ENCODE measurements around the gene MMP20.
A peak's percentile ranks its signal among the peaks of the same experiment; 100 is the strongest.

MMP20 gene

DNA sequence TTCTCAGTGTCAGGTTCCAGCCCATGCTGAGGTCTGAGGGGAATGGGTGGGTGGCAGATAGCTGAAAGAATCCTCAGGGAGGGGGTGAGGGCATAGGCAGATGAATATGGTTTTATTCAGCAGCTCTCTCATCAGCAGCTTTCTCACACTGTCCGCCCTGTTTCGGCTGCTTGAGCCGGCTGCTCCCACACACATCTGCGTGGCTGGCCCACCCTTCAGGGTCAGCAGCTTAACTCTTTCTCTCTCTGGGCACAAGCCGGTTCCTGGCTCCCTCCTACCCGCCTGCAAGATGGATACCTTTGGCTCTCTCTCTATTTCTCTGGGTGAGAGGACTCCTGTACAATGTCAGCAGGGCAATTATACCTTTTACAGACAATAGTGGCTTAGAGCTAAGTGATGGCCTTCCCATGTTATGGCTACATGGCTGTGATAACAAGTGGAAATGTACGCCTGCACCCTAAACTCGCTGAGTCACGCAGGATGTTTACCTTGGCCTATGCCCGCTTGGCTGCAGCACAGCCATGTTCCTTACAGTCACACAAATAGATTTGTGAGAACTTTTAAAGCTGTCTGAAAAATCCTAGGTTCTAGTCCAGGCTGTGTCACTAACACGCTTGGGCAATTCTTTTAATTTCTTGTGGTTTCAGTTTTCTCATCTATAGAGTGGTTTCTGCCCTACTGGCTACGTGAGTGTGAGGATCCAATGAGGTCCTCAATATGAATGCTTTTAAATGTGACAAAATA lies 4.1 kb downstream of the MMP20 start:
- no peaks in the 10 kb centered on the region for H3K27me3 ChIP-seq (ENCODE audit: control insufficient read depth, insufficient read depth, low read length)

GRCh38 chr11:102620179-102620578 lies 5.0 kb downstream of the MMP20 start:
- no peak overlapping the region for H3K4me3 ChIP-seq (ENCODE audit: low read length)
- H3K9me3 ChIP-seq (ENCODE audit: control insufficient read depth, low read depth, low read length), result no peaks in the 10 kb centered on the region
- H3K4me1 ChIP-seq (ENCODE audit: control insufficient read depth, low read depth, low read length), result no peaks in the 10 kb centered on the region
- H3K27ac ChIP-seq (ENCODE audit: low read length), result no peak overlapping the region
- H3K36me3 ChIP-seq (ENCODE audit: control insufficient read depth, low read depth, low read length), result no peaks in the 10 kb centered on the region
- H3K9ac ChIP-seq (ENCODE audit: low read length), result no peak overlapping the region
- H3K27me3 ChIP-seq (ENCODE audit: control insufficient read depth, insufficient read depth, low read length), result no peaks in the 10 kb centered on the region

More for the DNA sequence above, 4.1 kb downstream of the MMP20 start:
- H3K9ac ChIP-seq (ENCODE audit: low read length), result no peak overlapping the region
- no peak overlapping the region for H3K27ac ChIP-seq (ENCODE audit: low read length)
- no peak overlapping the region for H3K4me3 ChIP-seq (ENCODE audit: low read length)
- H3K36me3 ChIP-seq (ENCODE audit: control insufficient read depth, low read depth, low read length), result no peaks in the 10 kb centered on the region
- H3K9me3 ChIP-seq (ENCODE audit: control insufficient read depth, low read depth, low read length), result no peaks in the 10 kb centered on the region
- no peaks in the 10 kb centered on the region for H3K4me1 ChIP-seq (ENCODE audit: control insufficient read depth, low read depth, low read length)

DNA sequence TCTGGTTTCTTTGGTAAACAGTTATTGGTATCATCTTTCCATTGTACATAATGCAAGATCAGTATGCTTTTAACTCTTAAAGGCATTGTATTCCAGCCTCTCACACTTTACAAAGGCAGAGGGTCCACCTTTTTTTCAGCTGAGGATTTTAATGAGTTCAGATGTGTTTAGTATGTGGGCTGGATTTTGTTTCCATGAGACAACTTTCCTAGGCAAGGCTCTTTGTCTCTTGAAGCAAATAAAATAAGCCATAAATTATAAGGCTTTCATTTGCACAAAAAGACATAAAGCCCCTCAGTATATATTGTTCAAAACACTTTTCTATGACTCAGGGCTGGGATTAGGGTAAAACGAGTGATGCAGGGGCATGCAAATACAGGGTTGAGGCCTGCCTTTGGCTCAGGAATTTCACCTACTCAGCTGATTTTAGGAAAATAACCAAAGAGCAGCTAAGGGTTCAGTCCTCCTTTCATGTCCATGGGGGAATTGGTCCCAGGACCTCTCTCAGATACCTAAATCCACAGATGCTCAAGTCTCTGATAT lies 7.6 kb downstream of the MMP20 start:
- no peaks in the 10 kb centered on the region for H3K9me3 ChIP-seq (ENCODE audit: control insufficient read depth, low read depth, low read length)
- H3K4me1 ChIP-seq (ENCODE audit: control insufficient read depth, low read depth, low read length), result peaks cover 17% of the 10 kb centered on the region

GRCh38 chr11:102615894-102616432 lies 9.2 kb downstream of the MMP20 start:
- H3K9me3 ChIP-seq (ENCODE audit: control insufficient read depth, low read depth, low read length), result no peaks in the 10 kb centered on the region
- no peak overlapping the region for H3K9ac ChIP-seq (ENCODE audit: low read length)
- no peak overlapping the region for H3K4me3 ChIP-seq (ENCODE audit: low read length)
- H3K4me1 ChIP-seq (ENCODE audit: control insufficient read depth, low read depth, low read length), result peaks cover 17% of the 10 kb centered on the region
- H3K27ac ChIP-seq (ENCODE audit: low read length), result no peak overlapping the region
- no peaks in the 10 kb centered on the region for H3K27me3 ChIP-seq (ENCODE audit: control insufficient read depth, insufficient read depth, low read length)
- no peaks in the 10 kb centered on the region for H3K36me3 ChIP-seq (ENCODE audit: control insufficient read depth, low read depth, low read length)

More for the DNA sequence above, 7.6 kb downstream of the MMP20 start:
- no peaks in the 10 kb centered on the region for H3K27me3 ChIP-seq (ENCODE audit: control insufficient read depth, insufficient read depth, low read length)
- no peak overlapping the region for H3K27ac ChIP-seq (ENCODE audit: low read length)
- H3K4me3 ChIP-seq (ENCODE audit: low read length), result no peak overlapping the region
- no peak overlapping the region for H3K9ac ChIP-seq (ENCODE audit: low read length)
- no peaks in the 10 kb centered on the region for H3K36me3 ChIP-seq (ENCODE audit: control insufficient read depth, low read depth, low read length)

GRCh38 chr11:102615077-102615893 lies 9.8 kb downstream of the MMP20 start:
- no peak overlapping the region for H3K9ac ChIP-seq (ENCODE audit: low read length)
- no peaks in the 10 kb centered on the region for H3K36me3 ChIP-seq (ENCODE audit: control insufficient read depth, low read depth, low read length)
- no peak overlapping the region for H3K4me3 ChIP-seq (ENCODE audit: low read length)
- no peaks in the 10 kb centered on the region for H3K27me3 ChIP-seq (ENCODE audit: control insufficient read depth, insufficient read depth, low read length)
- no peaks in the 10 kb centered on the region for H3K9me3 ChIP-seq (ENCODE audit: control insufficient read depth, low read depth, low read length)
- peaks cover 17% of the 10 kb centered on the region for H3K4me1 ChIP-seq (ENCODE audit: control insufficient read depth, low read depth, low read length)
- H3K27ac ChIP-seq (ENCODE audit: low read length), result no peak overlapping the region

DNA sequence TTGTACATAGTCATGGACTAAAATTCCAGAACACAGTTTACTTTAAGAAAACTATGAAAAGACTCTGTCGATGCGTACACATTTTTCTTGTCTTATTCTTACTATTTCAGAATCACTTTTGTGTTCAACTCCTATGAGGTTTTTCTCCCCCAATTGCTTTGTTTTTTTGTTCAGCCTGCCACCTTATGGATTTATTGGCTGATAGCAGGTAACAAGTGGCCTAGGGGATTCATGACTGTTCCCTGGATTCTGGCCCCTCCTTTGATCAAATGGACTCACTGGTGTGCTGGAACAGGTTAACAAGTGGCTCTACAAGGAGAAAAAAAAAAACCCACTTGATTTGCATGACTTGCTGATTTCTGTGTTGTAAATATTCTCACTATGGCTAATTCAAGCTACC lies 10.6 kb downstream of the MMP20 start:
- H3K36me3 ChIP-seq (ENCODE audit: control insufficient read depth, low read depth, low read length), result no peaks in the 10 kb centered on the region
- peaks cover 17% of the 10 kb centered on the region for H3K4me1 ChIP-seq (ENCODE audit: control insufficient read depth, low read depth, low read length)
- H3K4me3 ChIP-seq (ENCODE audit: low read length), result no peak overlapping the region
- no peaks in the 10 kb centered on the region for H3K9me3 ChIP-seq (ENCODE audit: control insufficient read depth, low read depth, low read length)
- no peak overlapping the region for H3K27ac ChIP-seq (ENCODE audit: low read length)
- H3K9ac ChIP-seq (ENCODE audit: low read length), result no peak overlapping the region
- H3K27me3 ChIP-seq (ENCODE audit: control insufficient read depth, insufficient read depth, low read length), result no peaks in the 10 kb centered on the region

- H3K4me3 ChIP-seq (ENCODE audit: low read length), result no peak overlapping the region
Measured at GRCh38 chr11:102614031-102614430, 11.1 kb downstream of the MMP20 start.

DNA sequence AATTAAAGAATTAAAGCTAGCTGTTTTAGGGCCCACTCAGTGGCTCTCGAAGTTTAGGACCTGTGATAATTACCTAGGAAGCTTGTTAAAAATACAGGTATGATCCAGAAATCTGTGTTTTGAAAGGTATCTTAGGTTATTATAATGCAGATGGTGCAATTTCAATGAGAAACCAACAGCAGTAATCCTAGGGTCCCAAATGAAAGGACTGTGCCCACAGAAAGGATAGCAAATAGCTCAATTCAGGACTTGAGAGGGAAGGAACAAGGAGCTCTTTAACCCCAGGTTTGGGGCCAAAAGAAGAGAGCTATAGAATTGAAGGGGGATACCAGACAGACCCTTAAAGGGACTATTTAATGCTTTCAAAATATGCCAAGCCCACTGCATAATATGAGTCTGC lies 11.7 kb downstream of the MMP20 start:
- Histone ChIP-seq H3K27ac (ENCODE audit: low read length) (peak overlapping the region; percentile 88), H3K4me1 (ENCODE audit: control insufficient read depth, low read depth, low read length) (peaks cover 17% of the 10 kb centered on the region), H3K27me3 (ENCODE audit: control insufficient read depth, insufficient read depth, low read length) (no peaks in the 10 kb centered on the region), H3K9ac (ENCODE audit: low read length) (peak overlapping the region; percentile 60), H3K9me3 (ENCODE audit: control insufficient read depth, low read depth, low read length) (no peaks in the 10 kb centered on the region), H3K4me3 (ENCODE audit: low read length) (peak overlapping the region; percentile 32), H3K36me3 (ENCODE audit: control insufficient read depth, low read depth, low read length) (no peaks in the 10 kb centered on the region)

More at GRCh38 chr11:102614031-102614430, 11.1 kb downstream of the MMP20 start:
- Histone ChIP-seq H3K9me3 (ENCODE audit: control insufficient read depth, low read depth, low read length) (no peaks in the 10 kb centered on the region), H3K27ac (ENCODE audit: low read length) (no peak overlapping the region), H3K27me3 (ENCODE audit: control insufficient read depth, insufficient read depth, low read length) (no peaks in the 10 kb centered on the region), H3K36me3 (ENCODE audit: control insufficient read depth, low read depth, low read length) (no peaks in the 10 kb centered on the region), H3K4me1 (ENCODE audit: control insufficient read depth, low read depth, low read length) (peaks cover 17% of the 10 kb centered on the region), H3K9ac (ENCODE audit: low read length) (no peak overlapping the region)

- Histone ChIP-seq H3K9me3 (ENCODE audit: control insufficient read depth, low read depth, low read length) (no peaks in the 10 kb centered on the region), H3K27ac (ENCODE audit: low read length) (no peak overlapping the region), H3K9ac (ENCODE audit: low read length) (no peak overlapping the region), H3K27me3 (ENCODE audit: control insufficient read depth, insufficient read depth, low read length) (no peaks in the 10 kb centered on the region), H3K4me1 (ENCODE audit: control insufficient read depth, low read depth, low read length) (peaks cover 17% of the 10 kb centered on the region), H3K36me3 (ENCODE audit: control insufficient read depth, low read depth, low read length) (no peaks in the 10 kb centered on the region), H3K4me3 (ENCODE audit: low read length) (no peak overlapping the region)
Measured at GRCh38 chr11:102611291-102611690, 13.8 kb downstream of the MMP20 start.

GRCh38 chr11:102610200-102610599 lies 14.9 kb downstream of the MMP20 start:
- no peaks in the 10 kb centered on the region for H3K36me3 ChIP-seq (ENCODE audit: control insufficient read depth, low read depth, low read length)
- no peak overlapping the region for H3K4me3 ChIP-seq (ENCODE audit: low read length)
- H3K9me3 ChIP-seq (ENCODE audit: control insufficient read depth, low read depth, low read length), result no peaks in the 10 kb centered on the region
- H3K4me1 ChIP-seq (ENCODE audit: control insufficient read depth, low read depth, low read length), result peaks cover 17% of the 10 kb centered on the region
- no peak overlapping the region for H3K27ac ChIP-seq (ENCODE audit: low read length)
- no peaks in the 10 kb centered on the region for H3K27me3 ChIP-seq (ENCODE audit: control insufficient read depth, insufficient read depth, low read length)
- H3K9ac ChIP-seq (ENCODE audit: low read length), result no peak overlapping the region

- H3K36me3 ChIP-seq (ENCODE audit: control insufficient read depth, low read depth, low read length), result no peaks in the 10 kb centered on the region
- peaks cover 17% of the 10 kb centered on the region for H3K4me1 ChIP-seq (ENCODE audit: control insufficient read depth, low read depth, low read length)
- no peaks in the 10 kb centered on the region for H3K9me3 ChIP-seq (ENCODE audit: control insufficient read depth, low read depth, low read length)
- no peaks in the 10 kb centered on the region for H3K27me3 ChIP-seq (ENCODE audit: control insufficient read depth, insufficient read depth, low read length)
- H3K4me3 ChIP-seq (ENCODE audit: low read length), result no peak overlapping the region
- no peak overlapping the region for H3K27ac ChIP-seq (ENCODE audit: low read length)
- H3K9ac ChIP-seq (ENCODE audit: low read length), result no peak overlapping the region
Measured at GRCh38 chr11:102608699-102609098, 16.4 kb downstream of the MMP20 start.

All from iPS-18a (cell line).